GM19324 (cell line): Measurements from ENCODE around the gene HIBADH.
"Not testable (repeated sequence)": the region's sequence is repeated elsewhere in the genome, so short reads cannot be mapped to it uniquely, and the experiment has no call there.

Experiments used
- ATAC-seq: cut with Tn5 transposase; IDR thresholded peaks from one replicate; pipeline ENCODE4 v1.9.1; 2021; ENCODE audit warnings: mild to moderate bottlenecking, moderate library complexity; ENCODE audit not compliant: unreplicated experiment, low FRiP score

Gene HIBADH

DNA sequence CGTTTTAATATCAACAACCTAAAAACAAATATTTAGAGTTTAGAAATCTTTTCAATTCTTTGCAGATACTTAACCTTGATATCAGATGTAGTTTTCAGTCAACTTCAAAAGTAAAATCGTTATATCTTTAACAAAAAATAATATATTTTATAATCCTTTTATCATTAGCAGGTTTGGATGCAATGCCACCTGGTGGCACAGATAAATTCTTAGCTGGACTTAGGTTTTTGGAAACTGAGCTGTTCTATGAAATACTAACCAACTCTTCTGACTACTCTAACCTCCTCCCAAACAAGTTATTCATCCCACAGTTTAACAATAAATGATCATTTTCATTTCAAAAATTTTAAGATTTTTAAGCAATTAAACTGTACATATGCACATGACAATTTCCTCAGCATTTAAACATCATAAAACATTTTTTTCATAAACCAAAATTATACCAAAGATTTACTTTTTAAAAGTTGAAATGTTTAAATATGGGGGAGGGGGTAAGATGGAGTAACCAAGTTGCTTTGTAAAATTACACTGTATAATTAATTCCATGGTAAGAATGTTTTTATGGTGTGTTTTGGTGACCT is 56.9 kb downstream of the HIBADH start:
- ATAC-seq = no peak

DNA sequence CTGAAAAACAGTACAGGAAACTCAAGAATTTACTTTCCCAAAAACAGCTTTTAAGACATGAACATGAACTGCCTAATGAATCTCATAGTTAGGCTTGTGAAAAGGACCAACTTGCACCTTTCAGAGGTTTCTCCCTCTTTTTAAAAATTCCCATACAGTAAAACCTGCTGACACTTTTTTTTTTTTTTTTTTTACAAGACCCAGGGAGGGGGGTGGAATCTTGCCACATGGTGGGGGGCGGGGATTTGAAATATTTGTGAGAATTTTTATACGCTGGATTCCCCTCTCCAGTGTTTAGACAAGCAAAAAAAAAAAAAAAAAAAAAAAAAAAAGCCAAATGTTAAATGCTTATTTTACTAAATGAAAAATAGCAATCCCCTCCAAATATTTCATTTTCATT is 57.4 kb downstream of the HIBADH start:
- ATAC-seq = no peak

DNA sequence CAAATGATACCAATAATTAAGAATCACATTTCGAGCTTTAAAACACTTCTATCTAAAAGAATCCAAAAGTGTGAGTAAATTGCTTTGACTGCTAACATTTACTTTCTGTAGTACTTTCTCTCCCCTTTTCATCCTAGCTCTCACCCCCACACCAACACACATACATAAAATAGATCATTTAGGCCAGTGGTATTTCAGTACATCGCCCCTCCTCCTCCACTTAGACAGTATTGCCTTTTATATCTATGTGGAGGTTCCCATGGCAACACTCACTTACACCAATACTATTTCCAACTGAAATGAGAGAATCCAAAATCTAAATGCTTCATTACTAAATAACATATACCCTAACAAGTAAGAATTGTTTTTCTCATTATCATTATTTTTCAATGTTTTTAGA is 58.9 kb downstream of the HIBADH start:
- no peak for ATAC-seq

DNA sequence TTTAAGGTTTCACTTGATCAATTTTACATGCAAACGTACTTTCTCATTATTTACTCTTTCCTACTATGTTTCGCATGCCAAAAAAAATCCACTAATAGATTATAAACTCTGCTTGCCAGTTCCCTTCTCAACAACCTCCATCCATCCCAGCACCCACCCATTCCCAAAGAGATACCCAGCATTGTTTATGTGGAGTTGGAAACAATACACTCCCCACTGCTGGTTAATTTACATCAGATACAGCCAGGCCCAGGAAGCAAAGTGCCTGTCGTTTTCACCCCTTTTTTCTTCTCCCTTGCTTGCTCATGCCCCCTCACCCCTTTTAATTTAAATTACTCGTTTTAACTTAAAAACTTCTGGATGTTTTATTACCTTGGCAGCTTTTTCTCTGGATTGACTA is 59.9 kb downstream of the HIBADH start:
- ATAC-seq = no peak

DNA sequence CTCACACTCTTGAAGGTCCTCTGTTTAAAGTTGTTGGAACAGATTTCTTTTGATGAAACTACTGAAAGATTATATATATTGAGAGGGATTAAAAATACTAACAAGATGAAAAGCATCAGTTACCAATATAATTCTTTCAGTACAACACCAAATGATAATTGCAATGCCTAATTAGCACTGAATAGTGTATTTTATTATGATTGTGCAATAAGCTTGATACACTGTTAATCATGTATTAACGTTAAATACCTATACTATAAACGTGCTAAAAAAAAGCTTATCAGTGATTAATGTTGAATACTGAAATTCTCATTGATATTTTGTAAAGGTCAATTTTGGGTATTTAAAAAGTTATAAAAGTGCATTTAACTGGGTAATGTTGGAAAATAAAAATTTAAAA is 61.5 kb downstream of the HIBADH start:
- no peak for ATAC-seq

DNA sequence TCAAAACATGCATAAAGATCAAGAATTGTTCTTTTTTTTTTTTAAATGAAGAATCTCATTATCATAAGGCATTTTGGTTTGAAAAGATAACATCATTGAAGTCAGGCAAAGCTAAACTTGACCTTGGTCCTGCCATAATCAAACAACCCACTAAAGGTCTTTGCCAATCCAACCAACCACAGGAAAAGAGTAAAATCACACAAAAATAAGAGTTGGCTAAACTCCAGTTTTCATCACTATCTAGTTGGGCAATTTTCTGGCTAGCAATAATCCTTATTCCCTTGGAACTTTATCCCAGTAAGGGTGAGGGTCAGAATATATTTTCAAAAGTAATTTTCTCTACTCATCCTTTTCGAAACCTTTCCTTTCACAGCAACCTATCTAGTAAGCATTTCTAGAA is 62.4 kb downstream of the HIBADH start:
- ATAC-seq = no peak

DNA sequence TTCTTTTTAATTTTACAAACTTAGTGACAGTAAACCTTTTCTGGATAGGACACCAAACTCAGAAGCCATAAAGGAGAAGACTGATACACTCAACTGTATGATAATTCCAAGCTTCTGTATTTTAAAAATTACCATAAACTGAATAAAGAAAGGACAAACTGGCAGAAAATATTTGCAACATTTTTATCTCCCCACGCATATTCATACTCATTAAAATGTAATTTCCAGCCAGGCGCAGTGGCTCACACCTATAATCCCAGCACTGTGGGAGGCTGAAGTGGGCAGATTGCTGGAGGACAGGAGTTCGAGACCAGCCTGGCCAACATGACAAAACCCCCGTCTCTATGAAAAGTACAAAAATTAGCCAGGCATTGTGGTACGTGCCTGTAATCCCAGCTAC is 67.7 kb downstream of the HIBADH start:
- no peak for ATAC-seq

DNA sequence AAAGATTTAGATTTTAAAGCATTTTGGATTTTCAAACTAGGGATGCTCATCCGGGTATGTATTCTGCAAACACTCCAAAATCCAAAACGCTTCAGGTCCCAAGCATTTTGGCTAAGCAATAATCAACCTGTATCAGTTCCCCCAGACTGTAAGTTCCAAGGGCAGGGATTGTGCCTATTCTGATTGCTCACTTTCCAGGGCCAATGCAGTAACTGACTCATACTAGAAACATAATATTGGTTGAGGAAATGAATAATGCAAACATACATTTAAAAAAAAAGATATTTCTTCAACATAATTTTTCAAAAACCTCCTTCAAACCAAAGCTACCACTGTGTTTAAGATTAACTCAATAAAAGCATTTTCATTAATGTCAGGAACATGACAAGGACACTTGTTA is 69.5 kb downstream of the HIBADH start:
- no peak for ATAC-seq

DNA sequence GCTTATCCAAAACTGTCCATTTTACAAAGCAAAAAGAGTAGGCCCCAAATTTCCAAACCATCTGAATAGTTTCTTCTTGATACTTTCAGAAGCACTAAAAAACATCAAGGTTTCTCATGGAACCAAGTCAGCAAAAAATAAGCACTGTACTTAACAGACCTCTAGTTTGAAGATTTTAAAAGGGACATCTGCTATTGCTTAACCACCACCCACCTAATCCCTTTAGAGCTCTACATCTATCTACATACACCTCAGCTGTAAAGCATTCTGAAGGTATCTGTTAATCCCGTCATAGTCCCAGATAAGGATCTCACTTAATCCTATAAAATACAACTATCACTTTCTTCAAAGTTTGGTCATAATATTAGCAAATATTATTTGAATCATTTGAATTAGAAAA is 72.3 kb downstream of the HIBADH start:
- no peak for ATAC-seq

DNA sequence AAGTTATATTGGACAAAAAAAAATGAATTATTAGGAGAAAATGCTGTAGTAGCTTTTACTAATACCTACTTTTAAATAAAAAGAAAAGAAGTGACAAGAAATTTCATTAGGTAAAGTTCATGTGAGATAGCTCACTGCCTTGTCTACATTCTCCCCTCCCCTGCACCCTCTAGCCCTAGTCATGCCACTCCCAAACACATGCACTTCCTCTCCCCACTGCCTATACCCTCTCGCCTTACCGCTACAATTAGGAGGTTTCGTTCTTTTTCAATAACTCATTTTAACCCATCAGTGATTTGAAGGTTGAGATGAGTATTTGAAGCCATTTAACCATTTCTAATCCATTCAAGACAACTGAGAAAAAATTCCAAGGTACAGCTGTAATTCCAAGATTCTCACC is 75.3 kb downstream of the HIBADH start:
- no peak for ATAC-seq

DNA sequence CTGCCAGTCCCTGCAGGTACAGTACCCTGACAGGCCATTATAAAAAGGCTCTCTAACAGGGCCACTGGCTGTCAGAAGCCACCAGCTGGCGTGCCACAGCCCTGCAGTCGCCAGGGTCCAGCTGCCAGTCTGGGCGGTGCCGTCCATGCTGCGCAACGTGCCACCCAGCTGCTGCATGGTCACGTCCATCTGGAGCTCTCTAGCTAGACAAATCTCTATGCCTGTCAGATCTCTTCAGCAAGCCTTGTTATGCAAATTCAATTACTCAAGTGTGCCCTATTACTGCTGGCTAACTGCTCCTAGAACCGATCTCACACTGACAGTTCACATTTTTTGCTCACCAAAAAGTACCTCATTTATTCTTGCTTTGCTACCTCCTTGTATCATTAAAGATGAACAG is 75.9 kb downstream of the HIBADH start:
- peak; percentile 88 for ATAC-seq

DNA sequence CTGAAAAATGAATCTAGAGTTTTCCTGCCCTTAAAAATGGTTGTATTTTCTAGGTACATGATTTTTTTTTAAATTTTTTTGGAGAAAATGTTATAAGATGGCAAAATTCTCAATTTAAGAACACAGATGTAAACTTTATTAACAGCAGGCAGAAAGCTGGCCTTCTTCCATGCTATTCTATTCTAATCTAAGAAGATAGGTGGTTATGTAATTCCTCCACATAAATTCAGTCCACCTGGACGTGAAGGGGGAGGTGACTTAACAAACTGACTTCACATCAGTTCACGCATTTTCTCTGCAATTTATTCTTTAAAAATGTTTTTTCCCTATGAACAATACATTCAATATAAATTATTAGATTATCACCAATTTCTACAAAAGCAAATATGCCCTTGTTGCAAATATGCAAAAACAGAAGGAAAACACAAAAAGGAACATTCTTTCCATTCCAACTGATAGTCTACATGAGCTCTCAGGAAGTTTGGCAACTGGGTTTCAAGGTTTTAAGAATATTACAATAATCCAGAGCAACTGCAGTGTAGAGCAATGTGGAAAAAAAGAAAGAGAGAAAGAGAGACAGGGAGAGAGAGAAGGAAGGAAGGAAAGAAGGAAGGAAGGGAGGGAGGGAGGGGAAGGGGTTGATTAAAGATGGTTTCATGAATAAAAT is 76.8 kb downstream of the HIBADH start:
- no peak for ATAC-seq

DNA sequence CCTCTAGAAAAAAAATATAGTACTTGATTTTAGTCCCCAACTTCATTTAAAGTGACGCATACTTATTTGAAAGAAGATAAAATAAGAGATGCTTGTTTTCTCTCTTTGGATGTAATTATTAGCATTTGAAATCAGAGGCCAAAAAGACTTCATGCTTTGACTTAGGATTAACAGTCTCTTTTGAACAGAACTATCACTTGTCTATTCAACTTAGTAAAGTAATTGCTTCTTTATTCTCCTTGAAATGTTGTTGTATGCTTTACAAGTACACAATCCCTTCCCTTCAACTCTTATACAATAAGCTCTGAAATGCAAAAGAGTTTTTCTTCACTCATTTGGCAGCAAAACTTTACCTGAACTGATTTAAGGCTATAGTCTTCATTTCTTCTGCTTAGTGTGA is 80.8 kb downstream of the HIBADH start:
- no peak for ATAC-seq

DNA sequence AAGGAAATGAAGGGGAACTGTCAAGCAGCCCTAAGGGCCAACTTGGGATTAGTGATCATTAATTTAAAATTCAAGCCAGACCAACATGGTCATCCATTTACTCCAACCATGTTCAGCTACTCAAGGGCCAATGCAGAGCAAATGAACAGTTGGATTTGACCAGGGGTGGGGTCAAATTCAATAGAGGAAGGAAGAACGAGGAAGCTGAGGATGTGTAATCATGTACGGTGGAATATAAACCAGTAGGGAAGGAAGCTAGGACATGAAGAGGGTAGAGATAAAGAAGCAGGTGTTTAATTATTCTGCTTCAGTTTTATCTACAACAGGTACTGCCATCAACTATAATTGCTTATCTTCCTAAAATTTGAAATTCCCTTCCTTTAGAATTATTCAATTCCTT is 81.6 kb downstream of the HIBADH start:
- ATAC-seq = no peak

DNA sequence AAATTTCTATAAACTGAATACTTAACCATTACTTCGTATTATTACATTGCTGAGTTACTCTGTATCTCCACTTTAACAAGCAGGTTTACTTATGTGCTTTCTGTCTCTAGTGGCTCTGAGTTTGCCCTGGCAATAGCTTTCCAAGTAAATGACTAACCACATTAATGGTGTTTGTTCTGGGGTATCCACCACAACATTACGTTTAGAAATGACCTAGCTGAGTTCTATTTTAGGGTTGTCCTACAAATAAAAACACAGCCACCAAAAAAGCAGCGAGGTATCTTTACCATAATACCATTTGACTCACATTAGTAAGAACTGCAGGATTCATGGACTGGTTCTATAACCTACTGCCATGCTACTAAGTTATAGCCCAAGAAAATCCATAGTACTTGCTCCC is 83.1 kb downstream of the HIBADH start:
- ATAC-seq = no peak

DNA sequence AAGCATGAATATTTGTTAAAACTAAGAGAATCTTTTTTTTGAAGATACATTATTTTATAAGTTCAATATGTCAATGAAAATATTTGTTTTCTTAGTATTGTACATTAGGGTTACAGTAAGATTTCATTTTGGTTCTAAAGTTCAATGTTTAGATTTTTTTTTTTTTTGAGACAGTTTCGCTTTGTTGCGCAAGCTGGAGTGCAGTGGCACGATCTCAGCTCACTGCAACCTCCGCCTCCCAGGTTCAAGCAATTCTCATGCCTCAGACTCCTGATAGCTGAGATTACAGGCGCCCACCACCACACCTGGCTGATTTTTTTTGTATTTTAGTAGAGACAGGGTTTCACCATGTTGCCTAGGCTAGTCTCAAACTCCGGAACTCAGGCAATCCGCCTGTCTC is 84.5 kb downstream of the HIBADH start:
- not testable (repeated sequence) for ATAC-seq

DNA sequence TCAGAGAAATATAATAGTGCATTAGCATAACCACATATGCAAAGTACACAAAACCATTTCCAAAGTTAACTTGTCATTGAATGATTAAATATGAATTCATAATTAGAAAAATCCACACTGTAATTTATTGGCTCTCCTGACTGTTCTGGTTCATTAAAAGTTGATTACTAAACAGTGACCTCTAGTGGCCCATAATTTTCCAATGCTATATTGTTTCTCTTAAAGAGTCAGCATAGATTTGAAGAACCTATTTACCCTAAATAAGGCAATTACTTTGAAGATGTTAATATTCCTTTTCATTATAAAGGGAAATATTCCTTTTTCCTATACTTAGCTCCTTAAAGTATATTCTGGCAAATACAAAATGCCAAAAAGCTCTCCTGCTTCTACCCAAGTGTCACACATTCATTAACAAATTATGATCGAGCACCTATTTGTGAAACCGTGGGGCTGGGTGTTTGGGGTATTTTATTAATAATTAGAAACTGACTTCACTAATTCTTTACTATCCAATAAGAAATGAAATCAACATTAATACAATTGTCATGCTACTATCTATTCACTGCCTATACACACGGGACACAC is 86.2 kb downstream of the HIBADH start:
- ATAC-seq = no peak

DNA sequence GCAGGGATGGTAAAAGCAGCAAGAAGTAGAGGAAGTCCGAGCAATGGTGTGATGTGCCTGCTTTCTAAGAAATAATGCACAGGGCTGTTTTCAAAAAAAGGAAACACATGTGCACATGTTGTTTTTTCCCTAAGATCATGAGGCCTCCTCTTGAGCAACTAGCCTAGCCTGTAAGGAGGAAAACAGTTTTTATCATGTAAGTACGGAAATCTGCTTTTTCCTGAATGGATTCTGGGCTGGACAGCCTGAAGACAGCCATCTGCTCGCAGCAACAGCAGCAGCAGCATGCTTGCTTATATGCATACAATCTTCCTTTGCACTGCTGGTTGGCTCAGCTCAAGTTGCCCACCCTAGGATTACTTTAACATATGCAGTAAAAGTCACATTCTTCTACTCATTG is 87.1 kb downstream of the HIBADH start:
- ATAC-seq = no peak

DNA sequence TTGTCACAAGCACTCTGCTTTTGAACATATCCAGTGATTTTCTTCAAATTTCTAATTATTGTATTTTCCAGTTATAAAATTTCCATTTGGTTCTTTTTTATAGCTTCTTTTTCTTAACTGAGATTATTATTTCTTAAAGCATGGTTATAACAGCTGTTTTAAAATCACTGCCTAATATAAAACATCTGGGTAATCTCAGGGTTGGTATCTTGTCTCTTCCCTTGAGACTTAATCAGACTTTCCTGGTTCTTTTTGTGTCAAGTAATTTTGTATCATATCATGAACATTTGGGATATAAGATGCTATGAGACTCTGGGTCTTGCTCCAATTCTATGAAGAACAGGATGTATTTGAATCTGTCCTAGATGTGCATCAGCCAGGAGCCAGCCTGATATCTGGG is 93.6 kb downstream of the HIBADH start:
- no peak for ATAC-seq

DNA sequence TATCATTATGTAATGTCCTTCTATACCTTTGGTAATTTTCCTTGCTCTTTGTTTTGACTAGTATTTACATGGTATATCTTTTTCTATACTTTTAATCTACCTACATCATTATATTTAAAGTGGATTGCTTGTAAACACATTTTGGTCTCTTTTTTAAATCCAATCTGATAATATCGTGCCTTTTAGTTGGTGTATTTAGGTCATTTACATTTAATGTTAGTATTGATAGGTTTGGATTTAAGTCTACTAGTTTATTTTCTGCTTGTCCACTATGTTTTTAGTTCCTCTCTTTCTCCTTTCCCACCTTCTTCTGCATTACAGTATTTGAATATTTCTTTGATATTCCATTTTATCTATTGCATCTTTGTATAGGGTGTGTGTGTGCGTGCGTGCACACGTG is 95.4 kb downstream of the HIBADH start:
- no peak for ATAC-seq

DNA sequence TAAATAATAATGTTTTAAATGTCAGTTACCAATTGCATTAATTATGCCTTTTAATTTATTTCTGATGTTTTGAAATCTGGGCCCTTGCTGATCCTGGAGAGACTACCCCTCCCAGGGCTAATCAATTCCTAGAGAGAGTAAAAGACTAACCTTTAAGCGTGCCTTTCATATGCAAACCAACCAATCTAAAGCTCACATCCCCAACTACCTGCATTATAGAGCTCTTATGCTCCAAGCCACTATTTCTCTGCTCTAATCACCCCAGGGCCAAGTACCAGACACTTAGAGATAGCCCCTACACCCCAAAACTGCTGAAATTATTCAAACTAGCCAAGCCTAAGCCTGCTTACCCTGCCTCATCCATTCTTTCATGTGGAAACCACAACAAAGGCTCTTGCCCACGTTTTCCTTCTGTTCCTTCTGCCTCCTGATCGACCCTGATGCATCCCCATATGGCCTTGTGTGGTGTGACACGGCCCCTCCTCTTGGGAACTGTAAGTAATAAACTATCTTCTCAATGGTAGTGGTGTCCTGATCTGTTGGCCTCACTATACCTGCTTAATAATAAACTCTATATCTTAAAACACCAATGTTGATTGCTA is 97.7 kb downstream of the HIBADH start:
- no peak for ATAC-seq

DNA sequence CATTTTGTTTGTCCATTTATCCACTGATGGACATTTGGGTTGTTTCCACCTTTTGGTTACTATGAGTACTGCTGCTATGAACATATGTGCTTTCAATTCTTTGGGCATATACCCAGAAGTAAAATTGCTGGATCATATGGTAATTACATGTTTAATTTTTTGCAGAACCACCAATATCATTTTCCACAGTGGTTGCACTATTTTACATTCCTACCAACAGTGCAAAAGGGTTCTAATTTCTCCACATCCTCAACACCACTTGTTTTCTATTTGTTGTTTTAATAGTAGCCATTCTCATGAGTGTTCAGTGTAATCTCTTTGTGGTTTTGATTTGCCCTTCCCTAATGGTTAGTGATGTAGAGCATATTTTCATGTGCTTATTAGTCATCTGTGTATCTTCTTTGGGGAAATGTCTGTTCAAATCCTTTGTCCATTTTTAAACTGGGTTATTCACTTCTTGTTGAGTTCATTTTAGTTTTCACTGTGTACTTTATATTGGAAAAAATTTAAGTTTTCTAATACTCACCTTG is 101.9 kb downstream of the HIBADH start:
- no peak for ATAC-seq
